Smooth muscle cell (in vitro differentiated cells): Measurements from ENCODE around the gene TM9SF2. TPM values are rescaled to one million over a fixed set of nuclear protein-coding genes. Genes with fewer than 3 reads are reported as not detected.
A peak's percentile ranks its signal among the peaks of the same experiment; 100 is the strongest.

Experiments used
- DNase-seq: peaks from one replicate; lab custom pipeline; 2025; ENCODE audit not compliant: unreplicated experiment; lab: John Stamatoyannopoulos, UW
- H2AFZ ChIP-seq: fragments of 200-600 bp; sonication (generic); 2 replicates; pipeline ENCODE4 v1.6.0; 2016; ENCODE audit warnings: antibody characterized with exemption, low read depth, mild to moderate bottlenecking
- H3F3A ChIP-seq: fragments of 200-600 bp; sonication (generic); 2 replicates; pipeline ENCODE4 v1.6.0; 2017; ENCODE audit warnings: antibody characterized with exemption, low read depth
- H3K27ac ChIP-seq: fragments of 200-600 bp; sonication (generic); 2 replicates; pipeline ENCODE4 v1.5.1; 2016; ENCODE audit warnings: low read depth, mild to moderate bottlenecking
- H3K27me3 ChIP-seq: fragments of 200-600 bp; sonication (generic); 2 replicates; pipeline ENCODE4 v1.6.1; 2016; ENCODE audit warnings: low read depth, mild to moderate bottlenecking
- H3K36me3 ChIP-seq: fragments of 200-600 bp; sonication (generic); 2 replicates; pipeline ENCODE4 v1.5.1; 2016; ENCODE audit warnings: low read depth
- H3K4me1 ChIP-seq: fragments of 200-600 bp; sonication (generic); 2 replicates; pipeline ENCODE4 v1.5.1; 2016; ENCODE audit warnings: low read depth
- H3K4me2 ChIP-seq: fragments of 200-600 bp; sonication (generic); 2 replicates; pipeline ENCODE4 v1.6.0; 2016; ENCODE audit warnings: mild to moderate bottlenecking
- H3K4me3 ChIP-seq: fragments of 200-600 bp; sonication (generic); 2 replicates; pipeline ENCODE4 v1.5.1; 2016; ENCODE audit warnings: mild to moderate bottlenecking
- H3K79me2 ChIP-seq: fragments of 200-600 bp; sonication (generic); 2 replicates; pipeline ENCODE4 v1.6.0; 2016; ENCODE audit warnings: low read depth, mild to moderate bottlenecking
- H3K9ac ChIP-seq: fragments of 200-600 bp; sonication (generic); 2 replicates; pipeline ENCODE4 v1.6.0; 2016; ENCODE audit warnings: low read depth
- H3K9me3 ChIP-seq: fragments of 200-600 bp; sonication (generic); replicated peaks from 2 replicates; pipeline ENCODE4 v1.5.1; 2016; ENCODE audit warnings: low read depth
- H4K20me1 ChIP-seq: fragments of 200-600 bp; sonication (generic); 2 replicates; pipeline ENCODE4 v1.6.0; 2016; ENCODE audit warnings: low read depth
- CTCF ChIP-seq: fragments of 200-600 bp; sonication (generic); IDR thresholded peaks from 2 replicates; pipeline ENCODE4 v1.5.1; 2017; ENCODE audit warnings: borderline replicate concordance, mild to moderate bottlenecking, antibody characterized with exemption; ENCODE audit not compliant: insufficient read depth, poor library complexity, severe bottlenecking
- WGBS: methylation state at CpG from one replicate; pipeline ENCODE4 v1.1.7; 2016; ENCODE audit warnings: low lambda C conversion rate; 5-methylcytosine and 5-hydroxymethylcytosine counted together
- polyA plus RNA-seq: library from polyadenylated mRNA; unstranded; fragments of >200 nt; fragmentation: Nextera tagmentation; extraction: Ambion mirVana; gene quantifications from 2 replicates; pipeline ENCODE4 v1.2.1, GENCODE V29; 2016
- total RNA-seq: library from RNA; depleted of rRNA; stranded (reverse); fragments of >200 nt; gene quantifications from 2 replicates; pipeline ENCODE4 v1.2.3, GENCODE V29; 2014

Gene TM9SF2
- total and polyA plus RNA-seq, 2 experiments from 2014 or later = 195 to 272 TPM

DNA sequence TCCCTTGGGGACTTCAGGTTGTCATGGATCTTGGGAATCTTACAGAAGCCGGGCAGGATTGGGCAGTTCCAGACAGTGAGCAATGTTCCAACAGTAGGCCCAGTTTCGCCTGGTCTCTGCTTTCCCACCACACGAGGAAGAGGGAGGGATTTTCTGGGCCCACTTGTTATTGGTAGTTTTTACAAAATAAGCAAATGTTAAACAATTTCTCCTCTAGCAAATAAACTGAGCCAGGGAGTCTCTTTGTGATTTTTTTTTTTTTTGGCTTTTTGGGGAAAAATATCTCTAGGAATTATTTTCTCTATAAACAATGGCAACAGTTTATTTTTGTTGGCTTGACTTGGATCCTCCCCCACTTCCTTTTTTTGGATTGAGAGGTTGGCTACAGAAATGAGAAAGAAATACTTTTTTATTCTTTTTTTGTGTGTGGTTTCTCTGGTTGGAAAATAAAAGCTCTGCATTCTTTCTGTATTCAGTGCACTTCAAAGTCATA, 89.3 kb downstream of the TM9SF2 start:
- 64% methylated on average over 3 of the region's 3 CpGs for WGBS
- Histone ChIP-seq H3K4me2 (peak overlapping the region; percentile 51), H3K4me3 (no peak overlapping the region), H3K36me3 (no peaks in the 10 kb centered on the region), H3K9me3 (no peaks in the 10 kb centered on the region), H3K79me2 (no peaks in the 10 kb centered on the region), H4K20me1 (no peaks in the 10 kb centered on the region), H3K27me3 (no peaks in the 10 kb centered on the region), H3K9ac (no peak overlapping the region), H3K27ac (no peak overlapping the region), H3K4me1 (no peaks in the 10 kb centered on the region), H2AFZ (no peak overlapping the region), H3F3A (peaks cover 4% of the 10 kb centered on the region)
- no peak for DNase-seq
- TF ChIP-seq CTCF = no peak

- H3F3A ChIP-seq = peaks cover 9% of the 10 kb centered on the region
- H3K27ac ChIP-seq = no peak overlapping the region
Observed at GRCh38 chr13:99596180-99596579, 94.9 kb downstream of the TM9SF2 start.

GRCh38 chr13:99600318-99600717, 99.0 kb downstream of the TM9SF2 start:
- H4K20me1 ChIP-seq = no peaks in the 10 kb centered on the region
- H3K4me1 ChIP-seq = peaks cover 7% of the 10 kb centered on the region
- H3K79me2 ChIP-seq = no peaks in the 10 kb centered on the region
- H2AFZ ChIP-seq = no peak overlapping the region
- H3K36me3 ChIP-seq = no peaks in the 10 kb centered on the region
- no peak for DNase-seq
- H3K9me3 ChIP-seq = no peaks in the 10 kb centered on the region
- no peak overlapping the region for H3K9ac ChIP-seq
- peaks cover 8% of the 10 kb centered on the region for H3F3A ChIP-seq
- WGBS = 39% methylated on average over 7 of the region's 7 CpGs
- no peak overlapping the region for H3K4me3 ChIP-seq
- no peaks in the 10 kb centered on the region for H3K27me3 ChIP-seq
- TF ChIP-seq CTCF = no peak
- H3K27ac ChIP-seq = no peak overlapping the region
- no peak overlapping the region for H3K4me2 ChIP-seq

More at GRCh38 chr13:99596180-99596579, 94.9 kb downstream of the TM9SF2 start:
- Histone ChIP-seq H3K4me3 (no peak overlapping the region), H4K20me1 (no peaks in the 10 kb centered on the region), H3K36me3 (no peaks in the 10 kb centered on the region), H2AFZ (no peak overlapping the region), H3K4me1 (peaks cover 7% of the 10 kb centered on the region), H3K9ac (no peak overlapping the region), H3K9me3 (no peaks in the 10 kb centered on the region), H3K4me2 (no peak overlapping the region), H3K27me3 (no peaks in the 10 kb centered on the region), H3K79me2 (no peaks in the 10 kb centered on the region)
- TF ChIP-seq CTCF = no peak
- 88% methylated on average over 5 of the region's 5 CpGs for WGBS
- no peak for DNase-seq

DNA sequence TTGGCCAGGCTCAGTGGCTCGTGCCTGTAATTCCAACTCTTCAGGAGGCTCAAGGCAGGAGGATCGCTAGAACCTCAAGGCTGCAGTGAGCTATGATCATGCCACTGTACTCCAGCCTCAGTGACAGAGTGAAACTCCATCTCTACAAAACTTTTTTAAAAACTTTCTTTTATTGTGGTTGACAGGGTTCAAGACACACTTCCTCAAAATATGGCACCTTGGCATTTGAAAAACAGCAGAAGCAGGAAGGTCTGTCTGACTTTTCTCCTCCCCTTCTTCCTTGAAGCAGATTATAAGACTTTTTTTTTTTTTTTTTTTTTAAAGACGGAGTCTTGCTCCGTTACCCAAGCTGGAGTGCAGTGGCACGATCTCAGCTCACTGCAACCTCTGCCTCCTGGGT, 100.3 kb downstream of the TM9SF2 start:
- Histone ChIP-seq H3K36me3 (no peaks in the 10 kb centered on the region), H3K4me1 (peaks cover 7% of the 10 kb centered on the region), H3K9ac (no peak overlapping the region), H3K4me3 (no peak overlapping the region), H3K9me3 (no peaks in the 10 kb centered on the region), H2AFZ (no peak overlapping the region), H3K4me2 (no peak overlapping the region), H3F3A (peaks cover 8% of the 10 kb centered on the region), H4K20me1 (no peaks in the 10 kb centered on the region), H3K27me3 (no peaks in the 10 kb centered on the region), H3K27ac (no peak overlapping the region), H3K79me2 (no peaks in the 10 kb centered on the region)
- WGBS = 96% methylated on average over 5 of the region's 5 CpGs
- no peak for TF ChIP-seq CTCF
- no peak for DNase-seq
